HG03196 (cell line): ENCODE measurements around the gene CCDC134.

Source experiments
- ATAC-seq: cut with Tn5 transposase; IDR thresholded peaks from one replicate; pipeline ENCODE4 v1.9.1; 2021; ENCODE audit not compliant: unreplicated experiment

Gene CCDC134

GRCh38 chr22:41800348-41801146 is at the start of gene CCDC134:
Gene CCDC134 (plus strand): TSS chr22:41800679. CDS start chr22:41808891, 8,212 bp downstream.
- peak; percentile 88 for ATAC-seq

DNA sequence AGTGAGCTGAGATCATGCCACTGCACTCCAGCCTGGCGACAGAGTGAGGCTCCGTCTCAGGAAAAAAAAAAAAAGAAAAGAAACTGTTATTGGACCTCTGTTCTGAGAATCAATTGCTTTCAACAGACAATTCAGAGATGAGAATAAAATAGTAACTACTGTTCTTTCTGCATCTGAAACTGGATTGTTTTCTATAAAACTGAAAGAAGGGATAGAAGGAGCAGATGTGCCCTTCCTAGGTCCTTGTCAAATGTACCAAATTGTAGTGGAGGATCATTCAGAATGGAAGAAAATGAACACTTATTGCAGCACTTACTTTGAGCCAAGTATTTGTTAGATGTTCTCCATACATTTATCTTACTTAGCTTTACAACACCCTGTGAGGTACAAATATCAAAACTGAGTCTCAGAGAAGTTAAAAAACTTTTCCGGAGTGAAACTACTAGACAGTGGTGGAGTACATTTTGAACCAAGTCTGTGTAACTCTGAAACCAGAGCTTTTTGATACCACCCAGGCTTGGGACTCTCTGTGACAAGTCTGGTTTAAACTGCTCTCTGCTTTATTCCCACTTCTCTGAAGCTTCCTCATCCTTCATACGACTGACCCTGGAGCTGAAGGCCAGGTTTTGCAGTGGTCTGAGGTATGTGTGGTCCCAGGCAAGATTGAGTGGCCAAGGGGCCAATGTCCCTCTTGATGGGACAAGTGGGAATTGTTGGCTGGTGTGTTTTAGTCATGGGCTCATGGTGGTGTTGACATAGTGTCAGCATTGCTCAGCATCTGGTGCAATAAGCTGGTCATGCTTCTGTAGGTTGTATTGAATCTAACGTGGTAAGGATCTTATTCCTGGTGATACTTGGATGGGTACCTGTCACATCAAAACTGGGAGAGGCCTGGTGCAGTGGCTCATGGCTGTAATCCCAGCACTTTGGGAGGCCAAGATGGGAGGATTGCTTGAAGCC is 48.2 kb upstream of the CCDC134 start:
- no peak for ATAC-seq

DNA sequence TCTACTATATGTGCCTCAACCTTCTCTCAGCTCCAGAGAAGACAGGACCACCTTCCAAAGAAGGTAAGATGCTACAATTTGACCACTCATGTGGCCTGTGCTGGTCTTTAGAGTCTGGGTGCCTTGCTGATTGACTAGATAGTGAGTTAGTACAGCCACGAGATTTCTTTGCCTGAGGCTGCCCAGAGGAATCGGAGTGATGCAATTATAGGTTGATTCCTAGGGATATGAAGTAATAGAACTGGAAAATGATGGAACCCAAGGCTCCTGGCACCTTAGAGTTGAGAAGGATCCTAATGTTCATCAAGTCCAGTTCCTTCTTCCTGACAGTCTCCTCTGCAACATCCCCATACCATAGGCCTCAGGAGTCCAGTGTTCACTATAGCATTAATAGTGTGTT is 46.5 kb upstream of the CCDC134 start:
- no peak for ATAC-seq

DNA sequence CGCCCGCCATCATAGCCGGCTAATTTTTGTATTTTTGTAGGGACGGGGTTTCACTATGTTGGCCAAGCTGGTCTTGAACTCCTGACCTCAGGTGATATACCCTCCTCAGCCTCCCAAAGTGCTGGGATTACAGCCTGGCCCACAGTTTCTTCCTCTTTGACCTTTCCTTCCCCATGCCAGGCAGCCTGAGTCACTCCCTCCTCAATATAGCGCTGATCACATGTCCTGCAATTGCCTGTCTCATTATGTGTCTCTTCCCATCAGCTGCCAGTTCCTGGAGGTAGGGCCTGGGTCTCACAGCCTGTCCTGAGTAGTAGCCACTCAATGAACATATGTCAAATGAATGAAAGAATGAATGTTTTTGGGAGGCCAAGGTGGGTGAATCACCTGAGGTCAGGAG is 43.0 kb upstream of the CCDC134 start:
- ATAC-seq: no peak

GRCh38 chr22:41758231-41758630 is 42.2 kb upstream of the CCDC134 start:
- ATAC-seq: no peak

- ATAC-seq: no peak
Observed at GRCh38 chr22:41762980-41763779, 37.3 kb upstream of the CCDC134 start.

DNA sequence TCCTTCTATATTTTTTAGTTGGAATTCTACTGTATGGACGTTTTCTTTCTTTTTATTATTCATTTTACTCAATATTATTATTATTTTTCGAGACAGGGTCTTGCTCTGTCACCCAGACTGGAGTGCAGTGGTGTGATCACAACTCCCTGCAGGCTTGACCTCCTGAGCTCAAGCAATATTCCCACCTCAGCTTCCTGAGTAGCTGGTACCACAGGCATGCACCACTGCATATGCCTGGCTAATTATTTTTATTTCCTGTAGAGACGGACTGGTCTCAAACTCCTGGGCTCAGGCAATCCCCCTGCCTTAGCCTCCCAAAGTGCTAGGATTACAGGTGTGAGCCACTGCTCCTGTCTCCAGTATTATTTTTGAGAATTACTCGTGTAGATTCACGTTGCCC is 34.0 kb upstream of the CCDC134 start:
- ATAC-seq: no peak

DNA sequence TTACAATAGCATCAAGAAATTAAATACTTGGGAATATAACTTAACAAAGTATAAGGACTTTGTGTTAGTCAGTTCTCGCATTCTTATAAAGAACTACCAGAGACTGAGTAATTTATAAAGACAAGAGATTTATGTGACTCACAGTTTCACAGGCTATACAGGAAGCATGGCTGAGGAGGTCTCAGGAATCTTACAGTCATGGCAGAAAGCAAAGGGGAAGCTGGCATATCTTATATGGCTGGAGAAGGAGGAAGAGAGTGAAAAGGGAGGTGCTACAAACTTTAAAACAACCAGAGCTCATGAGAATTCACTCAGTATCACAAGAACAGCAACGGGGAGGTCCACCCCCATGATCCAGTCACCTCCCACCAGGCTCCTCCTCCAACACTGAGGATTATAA is 32.0 kb upstream of the CCDC134 start:
- no peak for ATAC-seq

DNA sequence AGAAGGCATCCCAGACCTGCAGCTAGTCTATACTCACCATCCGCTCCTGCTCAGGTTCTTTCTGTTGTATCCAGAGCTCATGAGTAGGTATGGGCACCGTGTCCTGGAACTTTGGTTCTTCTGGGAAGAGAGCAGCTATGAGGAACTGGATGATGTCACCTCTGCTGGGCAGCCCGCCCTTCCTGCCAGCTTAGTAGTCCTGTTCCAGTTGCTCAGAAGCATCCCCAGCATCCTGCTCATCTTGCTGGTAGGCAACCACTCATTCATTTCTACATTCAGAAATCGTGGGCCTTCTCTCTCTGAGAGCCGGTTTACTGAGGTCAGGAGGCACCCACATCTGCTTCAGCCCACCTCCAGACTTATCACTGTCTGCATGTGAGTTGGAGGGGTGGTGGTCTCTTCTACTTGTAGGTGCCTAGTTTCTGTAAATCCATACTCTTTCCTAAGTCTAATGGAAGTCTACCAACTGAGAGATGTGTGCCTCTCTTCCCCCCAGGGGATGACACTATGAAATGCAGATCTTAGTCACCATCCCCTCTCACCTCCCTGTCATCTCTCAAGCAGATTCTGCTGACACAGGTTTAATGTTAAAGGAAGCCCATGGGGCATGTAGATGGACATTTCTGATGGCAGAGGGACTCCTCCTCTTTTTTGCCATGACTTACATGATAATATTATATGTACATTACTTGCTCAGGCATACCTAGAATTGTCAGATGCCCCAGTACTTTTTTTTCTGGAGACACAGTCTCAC is 29.6 kb upstream of the CCDC134 start:
- no peak for ATAC-seq

- no peak for ATAC-seq
Observed at GRCh38 chr22:41772198-41772597, 28.3 kb upstream of the CCDC134 start.

- no peak for ATAC-seq
Observed at GRCh38 chr22:41772645-41773044, 27.8 kb upstream of the CCDC134 start.

- ATAC-seq: no peak
Observed at GRCh38 chr22:41775338-41775737, 25.1 kb upstream of the CCDC134 start.

- ATAC-seq: no peak
Observed at GRCh38 chr22:41775976-41776375, 24.5 kb upstream of the CCDC134 start.

- ATAC-seq: no peak
Observed at GRCh38 chr22:41776381-41776780, 24.1 kb upstream of the CCDC134 start.

- ATAC-seq: no peak
Observed at GRCh38 chr22:41777749-41778425, 22.6 kb upstream of the CCDC134 start.

GRCh38 chr22:41779929-41780505 is 20.5 kb upstream of the CCDC134 start:
- ATAC-seq: no peak

DNA sequence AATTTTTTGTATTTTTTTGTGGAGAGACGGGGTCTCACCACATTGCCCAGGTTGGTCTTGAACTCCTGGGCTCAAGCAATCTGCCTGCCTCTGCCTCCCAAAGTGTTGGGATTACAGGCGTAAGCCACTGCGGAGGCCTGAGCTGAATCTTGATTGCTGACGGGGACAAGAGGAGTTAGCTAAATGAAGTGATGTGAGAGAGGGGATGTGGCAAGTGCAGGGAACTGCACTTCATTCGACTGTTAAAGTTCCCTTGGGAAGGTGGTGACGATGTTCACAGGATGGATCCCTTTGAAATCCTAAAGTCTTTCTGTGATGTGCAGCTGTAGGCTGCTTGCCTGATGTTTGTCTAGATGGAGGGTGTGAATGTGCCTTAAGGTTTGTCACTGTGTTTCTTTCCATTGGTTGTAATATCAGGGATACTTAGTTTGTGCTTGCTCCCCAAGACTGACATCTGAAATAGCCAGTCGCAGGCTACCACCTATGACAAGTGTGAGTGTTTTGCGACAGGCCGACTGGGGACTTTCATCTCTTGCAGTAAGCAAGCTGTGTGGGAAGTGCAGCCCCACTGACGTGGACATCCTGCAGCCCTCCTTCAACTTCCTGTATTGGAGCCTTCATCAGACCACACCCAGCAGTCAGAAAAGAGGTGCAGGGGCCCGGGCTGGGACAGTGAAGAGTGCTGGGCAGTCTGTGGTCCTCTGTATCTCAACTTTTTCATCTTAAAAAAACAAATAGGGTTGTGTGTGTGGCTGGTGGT is 19.6 kb upstream of the CCDC134 start:
- peak; percentile 88 for ATAC-seq

- peak; percentile 31 for ATAC-seq
Observed at GRCh38 chr22:41781507-41781906, 19.0 kb upstream of the CCDC134 start.

DNA sequence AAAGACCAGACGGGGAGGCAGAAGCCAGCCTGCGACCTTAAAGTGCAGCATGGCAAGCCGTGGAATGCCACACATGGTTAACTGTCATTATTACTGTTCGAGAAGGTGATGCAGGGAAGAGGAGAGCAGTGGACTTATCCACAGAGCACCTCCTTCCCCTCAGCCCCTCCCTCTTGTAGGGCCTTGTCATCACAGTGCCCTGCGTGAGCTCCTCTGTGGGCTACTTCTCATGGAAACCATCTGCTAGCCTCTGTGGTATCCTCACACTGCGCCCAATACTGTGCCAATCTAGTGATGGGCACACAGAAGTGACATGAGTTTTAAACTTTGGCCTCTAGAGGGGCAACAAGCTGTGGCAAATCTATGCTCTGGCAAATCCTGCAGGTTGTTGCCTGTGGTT is 18.2 kb upstream of the CCDC134 start:
- ATAC-seq: no peak
